ENCODE results near the gene KCNMB4.
"Not testable (repeated sequence)": the region's sequence is repeated elsewhere in the genome, so short reads cannot be mapped to it uniquely, and the experiment has no call there.

The KCNMB4 gene

DNA sequence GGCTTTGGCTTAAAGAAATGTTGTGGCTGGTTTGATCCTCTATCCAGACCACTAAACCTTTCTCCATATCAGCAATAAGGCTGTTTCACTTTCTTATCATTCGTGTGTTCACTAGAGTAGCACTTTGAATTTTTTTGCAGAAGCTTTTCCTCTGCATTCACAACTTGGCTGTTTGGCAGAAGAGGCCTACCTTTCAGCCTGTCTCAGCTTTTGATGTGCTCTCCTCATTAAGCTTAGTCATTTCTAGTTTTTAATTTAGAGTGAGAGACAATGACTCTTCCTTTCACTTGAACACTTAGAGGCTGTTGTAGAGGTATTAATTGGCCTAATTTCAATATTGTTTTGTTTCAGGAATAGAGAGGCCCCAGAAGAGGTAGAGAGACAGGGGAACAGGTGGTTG lies 13.8 kb downstream of the KCNMB4 start:
- no peak for DNase-seq

- DNase-seq, result no peak
Measured at GRCh38 chr12:70383484-70383883, 17.4 kb downstream of the KCNMB4 start.

- no peak for DNase-seq
Measured at GRCh38 chr12:70383886-70384285, 17.8 kb downstream of the KCNMB4 start.

GRCh38 chr12:70386771-70387170 lies 20.7 kb downstream of the KCNMB4 start:
- no peak for DNase-seq

DNA sequence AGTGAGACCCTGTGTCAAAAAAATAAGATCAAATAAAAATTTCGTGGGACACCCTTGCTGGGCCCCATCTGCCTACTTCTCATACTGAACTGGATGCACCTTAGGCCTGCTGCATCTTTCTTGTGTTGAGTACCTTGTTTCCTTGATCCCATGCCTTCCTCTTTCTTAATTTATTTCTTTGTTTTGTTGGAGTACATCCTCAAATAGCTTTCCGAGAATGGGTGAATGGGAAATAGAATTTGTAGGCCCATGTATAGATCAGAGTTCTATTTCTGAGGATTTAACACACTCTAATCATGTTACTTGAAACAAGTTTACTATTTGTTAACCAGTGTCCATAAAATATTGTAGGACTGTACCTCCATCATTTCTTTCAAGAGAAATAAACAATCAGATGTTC lies 23.6 kb downstream of the KCNMB4 start:
- no peak for DNase-seq

DNA sequence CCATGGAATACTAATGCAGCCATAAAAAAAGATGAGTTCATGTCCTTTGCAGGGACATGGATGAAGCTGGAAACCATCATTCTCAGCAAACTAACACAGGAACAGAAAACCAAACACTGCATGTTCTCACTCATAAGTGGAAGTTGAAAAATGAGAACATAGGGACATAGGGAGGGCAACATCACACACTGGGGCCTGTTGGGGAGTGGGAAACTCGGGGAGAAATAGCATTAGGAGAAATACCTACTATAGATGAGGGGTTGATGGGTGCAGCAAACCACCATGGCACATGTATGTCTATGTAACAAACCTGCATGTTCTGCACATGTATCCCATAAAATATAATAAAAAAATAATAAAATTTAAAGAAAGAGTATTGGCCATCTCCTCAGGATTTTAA lies 26.5 kb downstream of the KCNMB4 start:
- not testable (repeated sequence) for DNase-seq

- no peak for DNase-seq
Measured at GRCh38 chr12:70393787-70394499, 27.9 kb downstream of the KCNMB4 start.

- DNase-seq, result no peak
Measured at GRCh38 chr12:70398002-70398401, 31.9 kb downstream of the KCNMB4 start.

DNA sequence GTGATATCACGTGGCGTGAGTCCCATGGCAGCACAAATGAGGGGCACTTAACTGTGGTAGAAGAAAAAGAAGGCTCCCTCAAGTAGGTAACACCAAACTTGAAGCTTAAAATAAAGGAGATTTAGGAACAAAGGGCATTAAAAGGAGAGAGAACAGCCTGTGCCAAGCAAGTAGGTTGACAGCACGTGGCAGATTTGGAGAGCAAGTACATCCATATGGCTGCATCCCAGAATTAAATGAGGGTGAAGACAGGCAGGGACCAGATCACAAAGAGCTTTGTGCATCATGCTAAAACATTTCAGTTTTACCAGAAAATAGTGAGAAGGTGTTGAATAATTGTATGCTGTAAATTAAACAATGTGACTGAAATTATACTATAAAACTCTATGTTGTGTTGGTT lies 32.8 kb downstream of the KCNMB4 start:
- DNase-seq, result no peak

DNA sequence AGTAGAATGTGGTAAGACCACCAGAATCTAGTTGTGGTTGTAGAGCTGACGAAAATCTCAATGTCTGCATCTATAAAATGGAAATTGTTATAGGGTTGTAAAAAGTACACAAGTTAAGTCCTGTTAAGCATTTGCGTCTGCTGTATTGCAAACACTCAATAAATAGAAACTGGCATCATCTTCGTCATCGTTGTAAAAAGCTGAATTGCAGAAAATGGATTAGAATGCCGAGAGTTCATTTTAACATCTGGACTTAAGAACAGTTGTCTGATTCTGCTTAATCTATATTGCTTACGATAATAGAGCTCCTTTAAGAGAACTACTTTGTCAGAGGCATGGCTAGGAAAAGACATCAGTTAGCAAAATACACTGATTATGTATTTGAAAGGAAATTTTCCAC lies 33.2 kb downstream of the KCNMB4 start:
- no peak for DNase-seq

GRCh38 chr12:70400124-70400523 lies 34.0 kb downstream of the KCNMB4 start:
- peak; percentile 1 for DNase-seq

- DNase-seq, result no peak
Measured at GRCh38 chr12:70402597-70402996, 36.5 kb downstream of the KCNMB4 start.

DNA sequence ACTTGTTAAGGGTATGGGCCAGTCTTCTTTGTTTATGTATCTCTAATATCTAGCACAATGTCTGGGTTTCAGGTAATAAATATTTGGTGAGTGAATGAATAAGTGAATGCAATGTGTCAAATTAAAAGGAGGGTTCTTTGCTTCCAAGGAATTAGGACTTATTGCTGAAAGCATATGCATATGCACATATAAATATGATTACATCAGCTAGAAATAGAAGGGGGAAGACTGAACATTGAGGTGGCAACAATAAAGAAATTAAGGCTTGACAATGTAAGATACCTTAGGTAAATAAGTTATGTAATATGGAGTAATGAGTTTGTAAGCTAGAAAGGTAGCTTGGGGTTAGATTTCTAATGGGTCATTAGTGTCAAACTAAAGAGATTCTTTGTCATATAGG lies 37.7 kb downstream of the KCNMB4 start:
- DNase-seq, result no peak

DNA sequence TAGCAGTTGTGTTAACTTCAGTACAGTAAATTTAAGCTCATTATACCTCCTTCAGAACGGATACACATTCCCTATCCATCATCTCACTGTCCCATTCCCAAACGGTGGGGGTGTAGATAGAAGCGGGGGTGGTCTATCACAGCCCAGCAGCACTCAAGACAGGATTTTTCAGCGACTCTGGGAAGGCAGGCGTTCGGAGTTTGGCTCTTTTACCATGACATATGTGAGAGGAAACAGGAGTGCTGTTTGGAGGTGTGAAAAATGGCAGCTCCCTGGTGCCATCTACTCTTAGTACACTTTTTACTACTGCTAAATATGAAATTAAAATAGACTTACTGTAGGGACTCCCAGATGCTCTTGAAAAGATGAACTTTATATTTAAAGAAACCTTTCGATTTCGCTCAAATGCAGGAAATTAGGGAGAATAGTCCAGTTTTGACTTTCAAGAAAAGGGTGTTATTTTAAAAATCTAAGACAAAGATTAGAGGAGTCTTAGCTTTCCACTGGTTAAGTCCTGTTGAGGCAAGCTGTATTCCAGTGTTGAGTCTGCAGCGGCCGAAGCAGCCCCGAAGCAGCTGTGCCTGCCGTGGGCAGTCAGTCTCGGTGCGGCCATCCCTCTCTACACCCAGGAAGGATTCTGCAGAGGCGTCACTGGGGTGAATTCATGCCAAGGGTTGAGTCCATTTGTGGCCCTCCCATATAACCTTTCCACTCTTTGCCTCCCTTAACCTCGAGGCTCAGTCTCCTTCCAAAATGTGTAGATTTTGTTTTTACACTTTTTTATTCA lies 42.1 kb downstream of the KCNMB4 start:
- DNase-seq, result no peak

GRCh38 chr12:70415987-70416386 lies 49.9 kb downstream of the KCNMB4 start:
- no peak for DNase-seq

- DNase-seq, result no peak
Measured at GRCh38 chr12:70417121-70417520, 51.0 kb downstream of the KCNMB4 start.

- no peak for DNase-seq
Measured at GRCh38 chr12:70418101-70418500, 52.0 kb downstream of the KCNMB4 start.

DNA sequence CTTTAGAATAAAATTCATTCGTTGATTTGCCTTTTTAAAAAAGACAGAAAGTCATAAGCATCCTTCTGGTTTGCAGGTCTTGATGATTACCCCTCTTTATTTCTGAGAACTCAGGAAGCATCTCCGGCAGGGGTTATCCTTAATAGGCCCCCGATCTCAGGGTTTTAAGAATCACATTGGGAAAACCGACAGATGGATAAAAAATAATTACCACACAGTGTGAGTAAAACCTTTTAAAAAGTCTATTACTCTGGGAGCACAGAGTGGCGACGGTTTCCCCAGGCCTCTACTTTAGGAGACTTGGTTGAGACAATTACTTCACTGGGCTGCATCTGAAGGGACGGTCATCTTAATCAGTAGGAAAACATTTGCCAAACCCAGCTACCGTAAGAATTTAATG lies 56.5 kb downstream of the KCNMB4 start:
- no peak for DNase-seq

DNA sequence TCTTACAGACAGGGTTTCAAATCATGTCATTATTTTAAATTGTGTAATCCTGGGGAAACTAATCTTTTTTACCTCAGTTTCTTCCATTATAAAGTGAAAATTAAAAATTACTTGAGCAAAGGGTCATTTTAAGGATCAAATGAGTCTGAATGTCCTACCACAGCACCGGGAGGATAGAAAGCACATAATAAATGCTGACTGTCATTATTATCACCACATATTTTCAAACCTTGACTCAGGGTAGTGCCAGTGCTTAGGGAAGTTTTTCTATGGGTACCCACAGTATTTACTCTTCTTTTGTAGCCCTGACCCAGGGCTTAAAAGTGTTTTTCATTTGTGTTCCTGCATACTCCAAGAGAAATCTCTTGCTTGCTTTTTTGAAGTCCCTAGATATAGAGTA lies 60.5 kb downstream of the KCNMB4 start:
- DNase-seq, result no peak

DNA sequence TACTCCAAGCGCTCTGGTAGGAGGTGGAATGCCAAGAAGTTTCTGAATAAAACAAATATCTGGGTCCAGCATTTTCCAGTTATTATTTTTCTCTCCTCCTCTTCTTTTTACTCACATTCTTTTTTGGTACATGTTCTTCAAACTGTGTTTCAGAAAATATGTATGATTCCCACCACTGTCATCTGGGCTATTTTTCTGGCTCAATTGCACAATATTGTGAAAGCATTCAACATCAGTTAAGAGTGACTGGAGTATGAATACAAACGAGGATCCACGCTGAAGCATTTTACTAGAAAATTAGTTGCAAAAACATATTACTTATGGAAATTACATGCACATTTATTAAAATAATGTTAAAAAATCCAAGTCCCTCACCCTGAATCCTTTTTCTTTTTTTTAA lies 61.5 kb downstream of the KCNMB4 start:
- no peak for DNase-seq

DNA sequence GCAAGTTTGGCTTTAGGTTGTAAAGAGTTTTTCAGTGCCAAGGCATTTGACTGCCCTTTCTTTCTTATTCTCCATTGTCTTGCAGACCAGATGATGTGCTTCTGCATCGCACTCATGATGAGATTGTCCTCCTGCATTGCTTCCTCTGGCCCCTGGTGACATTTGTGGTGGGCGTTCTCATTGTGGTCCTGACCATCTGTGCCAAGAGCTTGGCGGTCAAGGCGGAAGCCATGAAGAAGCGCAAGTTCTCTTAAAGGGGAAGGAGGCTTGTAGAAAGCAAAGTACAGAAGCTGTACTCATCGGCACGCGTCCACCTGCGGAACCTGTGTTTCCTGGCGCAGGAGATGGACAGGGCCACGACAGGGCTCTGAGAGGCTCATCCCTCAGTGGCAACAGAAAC lies 64.3 kb downstream of the KCNMB4 start:
- DNase-seq, result no peak

DNA sequence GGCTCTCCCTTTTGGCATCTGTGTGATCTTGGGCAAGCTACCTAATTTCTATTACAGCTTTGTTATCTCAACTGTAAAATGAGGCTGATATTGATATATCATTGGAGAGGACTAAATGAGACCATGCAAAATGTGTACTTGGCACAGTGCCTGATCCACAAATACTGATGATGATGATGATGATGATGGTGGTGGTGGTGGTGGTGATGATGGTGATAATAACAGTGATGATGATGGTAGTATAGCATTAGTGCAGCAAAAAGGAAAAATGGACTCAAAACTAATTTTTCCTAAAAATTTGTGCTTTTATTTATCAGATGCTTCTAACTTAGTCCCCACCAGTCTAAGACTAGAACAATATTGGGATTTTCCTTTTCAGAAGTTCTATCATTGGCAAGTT lies 70.7 kb downstream of the KCNMB4 start:
- DNase-seq, result no peak

DNA sequence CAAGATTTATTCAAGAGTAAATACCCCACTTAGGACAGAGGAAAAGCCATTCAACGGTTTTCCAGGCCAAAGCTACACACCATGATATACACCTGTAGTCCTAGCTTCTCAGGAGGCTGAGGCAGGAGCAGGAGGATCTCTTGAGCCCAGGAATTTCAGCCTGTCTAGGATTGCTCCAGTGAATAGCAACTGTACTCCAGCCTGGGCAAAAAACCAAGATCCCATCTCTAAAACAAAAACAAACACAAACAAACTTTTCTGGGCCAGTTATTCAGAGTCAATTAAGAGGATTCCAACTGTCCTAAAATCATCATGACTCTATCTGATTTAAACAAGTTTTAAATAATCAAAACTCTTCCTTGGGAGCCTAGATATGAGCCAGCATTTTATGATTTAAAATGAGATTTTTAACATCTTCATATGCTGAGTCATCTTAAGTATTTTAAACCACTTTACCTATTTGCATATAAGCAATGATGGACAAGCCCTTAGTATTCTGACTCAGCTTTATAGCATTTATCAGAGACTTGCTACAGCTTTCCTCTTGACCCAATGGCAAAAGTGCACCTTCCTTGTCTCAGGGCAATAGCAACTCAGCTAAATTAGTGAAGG lies 77.1 kb downstream of the KCNMB4 start:
- no peak for DNase-seq

DNA sequence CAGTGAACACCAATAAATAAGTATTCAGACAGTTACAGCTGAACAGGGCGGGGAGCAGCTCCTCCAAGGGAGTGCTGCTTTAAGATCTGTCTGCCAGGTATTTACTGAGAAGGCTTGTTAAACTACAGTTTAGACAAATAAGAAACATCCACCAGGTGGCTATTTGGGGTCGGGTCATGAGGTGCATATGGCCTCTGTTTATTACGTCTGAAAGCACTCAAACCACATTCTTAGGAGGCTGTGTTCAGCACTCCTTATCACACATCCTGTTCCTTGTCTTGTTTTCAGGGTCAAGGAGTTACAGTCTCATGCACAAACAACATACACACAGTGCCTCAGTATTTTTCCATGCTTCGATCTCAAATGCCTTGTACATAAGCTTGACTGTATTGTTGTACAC lies 78.8 kb downstream of the KCNMB4 start:
- DNase-seq, result no peak

Data from NCI-H1436 (cell line).